ENCODE results near the gene TRABD2A.
"Not testable (repeated sequence)": the region's sequence is repeated elsewhere in the genome, so short reads cannot be mapped to it uniquely, and the experiment has no call there.

TRABD2A gene

GRCh38 chr2:84880645-84881521, at the start of gene TRABD2A:
Gene TRABD2A, minus strand, starts transcription at chr2:84881084. Its CDS starts 45 bp downstream, at chr2:84881039.
- DNase-seq (ENCODE audit: low read depth): peak; percentile 72

- DNase-seq (ENCODE audit: low read depth): no peak
Observed at GRCh38 chr2:84927275-84927627, 46.4 kb upstream of the TRABD2A start.

GRCh38 chr2:84925724-84926376, 45.0 kb upstream of the TRABD2A start:
- DNase-seq (ENCODE audit: low read depth): peak; percentile 99

GRCh38 chr2:84925336-84925723, 44.4 kb upstream of the TRABD2A start:
- DNase-seq (ENCODE audit: low read depth): no peak

GRCh38 chr2:84924173-84925106, 43.6 kb upstream of the TRABD2A start:
- no peak for DNase-seq (ENCODE audit: low read depth)

- DNase-seq (ENCODE audit: low read depth): no peak
Observed at GRCh38 chr2:84923009-84923408, 42.1 kb upstream of the TRABD2A start.

GRCh38 chr2:84919885-84920580, 39.1 kb upstream of the TRABD2A start:
- DNase-seq (ENCODE audit: low read depth): no peak

GRCh38 chr2:84918430-84918829, 37.5 kb upstream of the TRABD2A start:
- DNase-seq (ENCODE audit: low read depth): no peak

GRCh38 chr2:84917821-84918220, 36.9 kb upstream of the TRABD2A start:
- not testable (repeated sequence) for DNase-seq (ENCODE audit: low read depth)

- DNase-seq (ENCODE audit: low read depth): not testable (repeated sequence)
Observed at GRCh38 chr2:84915675-84916074, 34.8 kb upstream of the TRABD2A start.

GRCh38 chr2:84914334-84914733, 33.5 kb upstream of the TRABD2A start:
- DNase-seq (ENCODE audit: low read depth): no peak

GRCh38 chr2:84912984-84913383, 32.1 kb upstream of the TRABD2A start:
- DNase-seq (ENCODE audit: low read depth): no peak

GRCh38 chr2:84911135-84911678, 30.3 kb upstream of the TRABD2A start:
- no peak for DNase-seq (ENCODE audit: low read depth)

GRCh38 chr2:84908948-84909713, 28.2 kb upstream of the TRABD2A start:
- DNase-seq (ENCODE audit: low read depth): no peak

GRCh38 chr2:84906900-84907714, 26.2 kb upstream of the TRABD2A start:
- DNase-seq (ENCODE audit: low read depth): no peak

GRCh38 chr2:84906108-84906899, 25.4 kb upstream of the TRABD2A start:
- no peak for DNase-seq (ENCODE audit: low read depth)

- DNase-seq (ENCODE audit: low read depth): peak; percentile 85
Observed at GRCh38 chr2:84905181-84906107, 24.6 kb upstream of the TRABD2A start, which contains the start of gene TMSB10. Gene TMSB10, plus strand, starts transcription at chr2:84905656.

GRCh38 chr2:84904717-84905174, 23.9 kb upstream of the TRABD2A start:
- DNase-seq (ENCODE audit: low read depth): no peak
